Astrocyte (in vitro differentiated cells and primary cell): ENCODE results near the gene AKR1B15. TPM values are rescaled to one million over a fixed set of nuclear protein-coding genes. Genes with fewer than 3 reads are reported as not detected.
A peak's percentile ranks its signal among the peaks of the same experiment; 100 is the strongest.

Experiments used
- DNase-seq: peaks from one replicate; pipeline ENCODE4 v3.0.0-alpha.2; 2010; ENCODE audit warnings: low read depth
- FAIRE-seq: peaks from 2 replicates; lab custom pipeline; 2011; peaks lifted over from hg19 to GRCh38; lab: Jason Lieb, UNC
- H2AFZ ChIP-seq: 2 replicates; pipeline ENCODE4 v1.6.0; 2012; ENCODE audit warnings: low read depth, low read length, inconsistent platforms
- H3K27ac ChIP-seq: 2 replicates; pipeline ENCODE4 v1.5.1; 2011; ENCODE audit warnings: low read depth, low read length, inconsistent platforms
- H3K27me3 ChIP-seq: 2 replicates; pipeline ENCODE4 v1.6.0; 2011; ENCODE audit warnings: low read length, inconsistent platforms; ENCODE audit not compliant: insufficient read depth
- H3K36me3 ChIP-seq: 2 replicates; pipeline ENCODE4 v1.5.1; 2011; ENCODE audit warnings: low read length, inconsistent platforms; ENCODE audit not compliant: insufficient read depth
- H3K4me1 ChIP-seq: 2 replicates; pipeline ENCODE4 v1.5.1; 2011; ENCODE audit warnings: low read length, inconsistent platforms; ENCODE audit not compliant: insufficient read depth
- H3K4me2 ChIP-seq: 2 replicates; pipeline ENCODE4 v1.6.0; 2012; ENCODE audit warnings: low read length, inconsistent platforms
- H3K4me3 ChIP-seq: 2 replicates; pipeline ENCODE4 v1.5.1; 2011; ENCODE audit warnings: low read depth, mild to moderate bottlenecking, low read length, inconsistent platforms; ENCODE audit not compliant: insufficient read depth
- H3K79me2 ChIP-seq: 2 replicates; pipeline ENCODE4 v1.6.0; 2012; ENCODE audit warnings: mild to moderate bottlenecking, low read length, inconsistent platforms; ENCODE audit not compliant: insufficient read depth
- H3K9ac ChIP-seq: 2 replicates; pipeline ENCODE4 v1.6.0; 2012; ENCODE audit warnings: mild to moderate bottlenecking, low read length, inconsistent platforms
- H3K9me3 ChIP-seq: 2 replicates; pipeline ENCODE4 v1.5.1; 2012; ENCODE audit warnings: low read depth, mild to moderate bottlenecking, low read length, inconsistent platforms; ENCODE audit not compliant: insufficient read depth
- H4K20me1 ChIP-seq: 2 replicates; pipeline ENCODE4 v1.6.0; 2012; ENCODE audit warnings: low read length, inconsistent platforms; ENCODE audit not compliant: insufficient read depth
- H3K27ac Mint-ChIP-seq: one replicate; pipeline ENCODE4 v1.8.0; 2021; ENCODE audit warnings: mild to moderate bottlenecking, mixed read lengths; ENCODE audit not compliant: unreplicated experiment
- H3K27me3 Mint-ChIP-seq: one replicate; pipeline ENCODE4 v1.8.0; 2021; ENCODE audit warnings: low read depth, mixed read lengths; ENCODE audit not compliant: unreplicated experiment
- H3K36me3 Mint-ChIP-seq: one replicate; pipeline ENCODE4 v1.8.0; 2021; ENCODE audit warnings: low read depth, mixed read lengths; ENCODE audit not compliant: unreplicated experiment
- H3K4me1 Mint-ChIP-seq: one replicate; pipeline ENCODE4 v1.8.0; 2021; ENCODE audit warnings: low read depth, mixed read lengths; ENCODE audit not compliant: unreplicated experiment
- H3K4me3 Mint-ChIP-seq: one replicate; pipeline ENCODE4 v1.8.0; 2021; ENCODE audit warnings: mild to moderate bottlenecking, moderate library complexity, mixed read lengths; ENCODE audit not compliant: unreplicated experiment
- H3K9me3 Mint-ChIP-seq: one replicate; pipeline ENCODE4 v1.8.0; 2021; ENCODE audit warnings: mild to moderate bottlenecking, mixed read lengths; ENCODE audit not compliant: unreplicated experiment
- CTCF ChIP-seq: IDR thresholded peaks from 2 replicates; pipeline ENCODE4 v1.5.1; 2011; ENCODE audit warnings: low read depth, mild to moderate bottlenecking, inconsistent platforms, low read length, moderate library complexity; ENCODE audit not compliant: insufficient read depth
- EZH2 ChIP-seq: IDR thresholded peaks from 2 replicates; pipeline ENCODE4 v1.6.1; 2012; ENCODE audit warnings: mild to moderate bottlenecking, low read length, inconsistent platforms; ENCODE audit not compliant: insufficient read depth
- total RNA-seq: library from RNA; stranded (reverse); gene quantifications from 2 replicates; pipeline ENCODE4 v1.2.1, GENCODE V29; 2021

AKR1B15 gene
- total RNA-seq, 1 donor from 2014 or later = not detected

- no peak for FAIRE-seq
- H3K4me3 Mint-ChIP-seq = no peak overlapping the region
- no peaks in the 10 kb centered on the region for H3K36me3 ChIP-seq
- H3K27ac ChIP-seq = no peak overlapping the region
- H3K4me1 ChIP-seq = peaks cover 16% of the 10 kb centered on the region
- H4K20me1 ChIP-seq = no peaks in the 10 kb centered on the region
- no peaks in the 10 kb centered on the region for H3K27me3 ChIP-seq
- H3K4me3 ChIP-seq = no peak overlapping the region
- no peak overlapping the region for H3K9ac ChIP-seq
- peaks cover 16% of the 10 kb centered on the region for H3K4me1 Mint-ChIP-seq
- H3K4me2 ChIP-seq = no peak overlapping the region
- no peaks in the 10 kb centered on the region for H3K9me3 Mint-ChIP-seq
- H3K36me3 Mint-ChIP-seq = no peaks in the 10 kb centered on the region
- no peaks in the 10 kb centered on the region for H3K79me2 ChIP-seq
- H3K27me3 Mint-ChIP-seq = peaks cover 8% of the 10 kb centered on the region
- H2AFZ ChIP-seq = no peak overlapping the region
- no peak for TF ChIP-seq EZH2
- TF ChIP-seq CTCF = no peak
- no peak overlapping the region for H3K27ac Mint-ChIP-seq
- H3K9me3 ChIP-seq = no peaks in the 10 kb centered on the region
- DNase-seq = no peak
These were observed 36.6 kb upstream of the AKR1B15 start for GRCh38 chr7:134512271-134512670.

GRCh38 chr7:134513169-134513752 is 35.6 kb upstream of the AKR1B15 start:
- no peak overlapping the region for H3K27ac Mint-ChIP-seq
- H3K4me2 ChIP-seq = no peak overlapping the region
- peaks cover 6% of the 10 kb centered on the region for H3K27me3 Mint-ChIP-seq
- H3K9me3 ChIP-seq = no peaks in the 10 kb centered on the region
- peaks cover 16% of the 10 kb centered on the region for H3K4me1 Mint-ChIP-seq
- no peaks in the 10 kb centered on the region for H3K36me3 Mint-ChIP-seq
- H2AFZ ChIP-seq = no peak overlapping the region
- DNase-seq (no peak), FAIRE-seq (no peak)
- H3K4me3 ChIP-seq = no peak overlapping the region
- no peaks in the 10 kb centered on the region for H4K20me1 ChIP-seq
- H3K27ac ChIP-seq = no peak overlapping the region
- no peaks in the 10 kb centered on the region for H3K36me3 ChIP-seq
- H3K4me3 Mint-ChIP-seq = no peak overlapping the region
- H3K4me1 ChIP-seq = peaks cover 16% of the 10 kb centered on the region
- no peaks in the 10 kb centered on the region for H3K9me3 Mint-ChIP-seq
- no peak overlapping the region for H3K9ac ChIP-seq
- H3K27me3 ChIP-seq = no peaks in the 10 kb centered on the region
- no peak for TF ChIP-seq EZH2
- peak; percentile 64 for TF ChIP-seq CTCF
- H3K79me2 ChIP-seq = no peaks in the 10 kb centered on the region

GRCh38 chr7:134514106-134514505 is 34.8 kb upstream of the AKR1B15 start:
- H3K36me3 ChIP-seq = no peaks in the 10 kb centered on the region
- H3K27me3 ChIP-seq = no peaks in the 10 kb centered on the region
- H3K4me1 Mint-ChIP-seq = peaks cover 16% of the 10 kb centered on the region
- H3K9me3 Mint-ChIP-seq = no peaks in the 10 kb centered on the region
- no peaks in the 10 kb centered on the region for H3K36me3 Mint-ChIP-seq
- TF ChIP-seq CTCF (no peak), EZH2 (no peak)
- no peaks in the 10 kb centered on the region for H3K79me2 ChIP-seq
- H3K9ac ChIP-seq = no peak overlapping the region
- no peak overlapping the region for H3K27ac Mint-ChIP-seq
- H4K20me1 ChIP-seq = no peaks in the 10 kb centered on the region
- DNase-seq (no peak), FAIRE-seq (no peak)
- H3K27ac ChIP-seq = no peak overlapping the region
- H3K9me3 ChIP-seq = no peaks in the 10 kb centered on the region
- peaks cover 16% of the 10 kb centered on the region for H3K4me1 ChIP-seq
- H3K4me3 ChIP-seq = no peak overlapping the region
- no peak overlapping the region for H3K4me2 ChIP-seq
- H2AFZ ChIP-seq = no peak overlapping the region
- H3K27me3 Mint-ChIP-seq = peaks cover 3% of the 10 kb centered on the region
- H3K4me3 Mint-ChIP-seq = no peak overlapping the region
